ENCODE results near the gene BABAM2.
"Not testable (repeated sequence)": the region's sequence is repeated elsewhere in the genome, so short reads cannot be mapped to it uniquely, and the experiment has no call there.

The BABAM2 gene

GRCh38 chr2:28085201-28085600 lies 194.7 kb downstream of the BABAM2 start:
- DNase-seq = no peak

- DNase-seq = no peak
Measured at GRCh38 chr2:28086611-28087010, 196.1 kb downstream of the BABAM2 start.

DNA sequence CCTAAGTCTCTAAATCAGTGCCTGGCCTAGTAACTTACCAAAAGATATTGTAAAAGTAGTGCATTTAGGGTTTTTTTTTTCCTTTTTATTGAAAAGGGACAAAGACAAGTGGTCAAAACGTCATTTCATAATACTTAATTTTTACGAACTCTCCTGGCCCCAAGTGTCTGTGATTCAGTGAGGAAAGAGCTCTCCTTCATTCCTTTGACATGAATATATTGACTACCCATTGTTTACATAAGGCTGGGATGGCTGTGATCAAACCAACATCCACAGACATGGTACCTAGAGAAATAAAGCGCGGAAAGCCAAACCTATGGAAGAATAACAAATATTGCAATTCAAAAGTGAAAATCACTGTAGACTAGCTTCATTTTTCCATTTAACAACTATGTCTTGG lies 198.4 kb downstream of the BABAM2 start:
- DNase-seq = no peak

GRCh38 chr2:28089486-28089885 lies 199.0 kb downstream of the BABAM2 start:
- no peak for DNase-seq

GRCh38 chr2:28093308-28093707 lies 202.8 kb downstream of the BABAM2 start:
- no peak for DNase-seq

DNA sequence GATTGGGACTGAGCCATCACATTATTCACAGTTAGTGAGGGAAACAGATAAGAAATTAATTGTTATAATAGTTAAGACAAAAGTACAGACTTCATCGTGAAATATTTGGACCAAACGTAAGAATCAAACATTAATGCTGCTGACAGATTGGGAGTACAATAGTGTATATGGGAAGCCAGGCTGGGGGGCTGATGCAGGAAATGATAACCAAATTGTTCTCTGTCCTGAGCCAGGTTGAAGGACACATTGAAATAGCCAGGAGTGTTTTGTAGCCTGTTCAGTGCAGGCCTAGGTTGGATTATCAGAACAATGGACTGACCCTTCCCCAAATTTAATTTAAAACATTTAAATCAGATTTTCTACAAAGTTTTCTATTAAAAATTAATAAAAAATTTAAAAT lies 203.2 kb downstream of the BABAM2 start:
- DNase-seq = no peak

GRCh38 chr2:28094739-28095138 lies 204.2 kb downstream of the BABAM2 start:
- no peak for DNase-seq

DNA sequence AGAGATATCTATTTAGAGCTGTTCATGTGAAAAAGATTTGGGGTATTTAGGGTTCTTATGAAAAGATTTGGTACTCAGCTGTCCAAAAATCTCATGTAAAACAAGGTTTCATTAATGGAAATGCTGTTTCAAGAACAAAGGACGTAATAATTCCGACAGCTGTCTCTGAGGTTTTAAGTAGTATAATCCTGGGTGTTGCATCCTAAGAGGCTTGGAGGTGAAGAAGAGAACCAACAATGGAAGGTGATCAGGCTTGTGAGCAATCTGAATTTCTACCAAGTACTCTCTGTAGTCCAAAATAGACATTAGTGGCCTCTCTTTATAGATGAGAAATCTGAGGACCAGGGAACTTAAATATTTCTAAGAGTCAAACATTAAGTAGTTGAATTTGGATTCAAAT lies 205.1 kb downstream of the BABAM2 start:
- DNase-seq = no peak

- no peak for DNase-seq
Measured at GRCh38 chr2:28096421-28096820, 205.9 kb downstream of the BABAM2 start.

DNA sequence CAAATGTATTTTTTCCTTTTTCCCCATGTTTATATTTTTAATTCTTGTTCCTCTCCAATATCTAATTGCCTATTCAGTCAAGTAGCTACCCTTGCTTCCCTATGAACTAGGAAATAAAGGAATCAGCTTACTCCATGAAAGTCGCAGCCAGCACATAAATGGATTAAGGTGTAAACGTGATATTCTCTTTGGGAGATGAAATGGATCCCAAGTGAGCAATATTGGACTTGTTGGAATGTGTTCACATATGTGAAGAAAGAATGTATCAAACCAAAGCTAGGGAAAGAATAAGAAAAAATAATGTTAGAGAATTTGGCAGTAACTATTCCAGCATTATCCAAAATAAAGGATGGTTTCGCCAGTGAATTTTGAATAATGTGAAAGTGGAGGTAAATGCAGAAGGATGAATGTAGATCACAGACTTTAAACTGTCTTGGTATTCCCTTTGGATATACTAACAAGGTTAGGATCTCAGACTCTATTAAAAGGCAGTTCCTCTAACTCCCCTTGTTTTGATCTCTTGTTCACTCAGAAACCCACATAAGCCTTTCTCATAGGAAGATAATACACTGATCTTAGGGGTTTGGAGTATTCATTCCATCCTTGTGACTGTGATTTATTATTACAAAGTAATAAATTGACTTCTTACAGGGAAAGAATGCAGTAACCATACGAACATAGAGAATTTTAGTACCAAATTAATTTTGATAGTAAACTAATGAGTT lies 208.1 kb downstream of the BABAM2 start:
- no peak for DNase-seq

- DNase-seq = no peak
Measured at GRCh38 chr2:28101123-28101522, 210.6 kb downstream of the BABAM2 start.

- no peak for DNase-seq
Measured at GRCh38 chr2:28101892-28102291, 211.4 kb downstream of the BABAM2 start.

DNA sequence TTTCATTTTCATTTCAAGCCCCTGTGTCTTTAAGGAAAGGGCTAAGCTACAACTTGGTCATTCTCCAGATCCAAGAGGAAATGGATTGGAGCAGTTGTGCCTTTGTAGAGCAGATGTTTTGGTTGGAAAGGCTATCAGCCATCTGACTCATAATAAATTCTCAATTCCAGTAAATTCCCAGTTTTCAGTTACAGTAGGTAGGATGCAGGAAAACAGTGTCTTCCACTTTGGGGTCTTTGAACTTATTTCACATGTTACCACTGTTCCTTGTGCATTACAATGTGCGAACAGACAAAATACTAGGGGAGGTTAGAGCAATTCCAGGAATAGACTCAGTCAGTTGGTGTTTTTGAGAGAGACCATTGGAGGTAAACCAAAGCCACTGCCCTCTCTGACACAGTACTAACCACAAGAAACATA lies 211.9 kb downstream of the BABAM2 start:
- no peak for DNase-seq

DNA sequence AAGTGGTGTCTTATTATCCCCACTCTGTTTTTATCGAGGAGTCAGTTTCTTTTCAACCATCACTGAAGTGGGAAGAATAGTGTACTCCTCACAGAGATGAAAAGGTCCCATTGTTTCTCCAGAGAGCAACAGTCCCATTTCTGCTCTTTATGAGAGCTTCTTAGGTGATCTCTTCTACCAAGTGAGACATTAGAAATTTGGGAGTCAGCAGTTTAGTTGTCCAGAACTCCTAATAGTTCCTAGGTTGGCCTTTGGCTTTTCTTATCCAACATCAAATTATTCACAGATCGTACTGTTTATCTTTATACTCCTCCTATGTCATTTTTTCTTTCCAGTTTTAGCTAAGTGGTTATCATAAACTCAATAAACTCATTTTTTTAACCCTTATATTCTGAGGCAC lies 213.1 kb downstream of the BABAM2 start:
- DNase-seq = no peak

- DNase-seq = no peak
Measured at GRCh38 chr2:28108143-28108542, 217.6 kb downstream of the BABAM2 start.

DNA sequence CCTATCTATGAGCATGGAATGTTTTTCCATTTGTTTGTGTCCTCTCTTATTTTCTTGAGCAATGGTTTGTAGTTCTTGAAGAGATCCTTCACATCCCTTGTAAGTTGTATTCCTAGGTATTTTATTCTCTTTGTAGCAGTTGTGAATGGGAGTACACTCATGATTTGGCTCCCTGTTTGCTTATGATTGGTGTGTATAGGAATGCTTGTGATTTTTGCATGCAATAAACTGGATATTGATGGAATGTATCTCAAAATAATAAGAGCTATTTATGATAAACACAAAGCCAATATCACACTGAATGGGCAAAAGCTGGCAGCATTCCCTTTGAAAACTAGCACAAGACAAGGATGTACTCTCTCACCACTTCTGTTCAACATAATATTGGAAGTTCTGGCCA lies 223.2 kb downstream of the BABAM2 start:
- not testable (repeated sequence) for DNase-seq

- no peak for DNase-seq
Measured at GRCh38 chr2:28117104-28117596, 226.6 kb downstream of the BABAM2 start.

- DNase-seq = no peak
Measured at GRCh38 chr2:28119631-28120030, 229.1 kb downstream of the BABAM2 start.

DNA sequence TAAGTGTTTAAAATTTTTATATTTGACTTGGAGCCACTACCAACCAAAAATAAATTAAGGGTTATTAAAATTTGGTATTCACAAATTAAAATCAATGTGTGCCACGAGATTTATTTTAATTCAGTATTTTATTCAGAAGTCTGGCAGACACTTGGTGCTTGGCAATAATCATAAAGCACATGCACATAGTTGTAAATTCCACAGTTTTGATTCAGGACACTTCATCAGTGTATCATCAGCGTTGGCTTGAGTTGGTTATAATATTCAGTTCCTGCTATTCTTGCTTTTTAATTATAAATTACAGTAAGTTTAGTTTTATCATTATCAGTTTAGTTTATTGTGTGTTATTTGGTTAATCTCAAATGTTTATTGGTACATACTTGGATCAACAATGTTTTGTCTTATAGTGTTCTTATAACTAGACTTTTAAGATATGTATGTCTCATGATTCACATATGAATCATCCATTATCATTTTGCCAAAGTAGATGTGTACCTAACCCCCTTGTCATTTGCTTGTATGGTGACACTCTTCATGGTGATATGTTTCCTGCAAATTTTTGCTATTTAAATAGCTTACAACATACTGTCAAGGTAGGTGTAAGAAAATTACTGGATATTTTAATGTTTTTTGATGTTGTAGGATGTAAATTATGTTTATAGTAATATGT lies 237.9 kb downstream of the BABAM2 start:
- no peak for DNase-seq

DNA sequence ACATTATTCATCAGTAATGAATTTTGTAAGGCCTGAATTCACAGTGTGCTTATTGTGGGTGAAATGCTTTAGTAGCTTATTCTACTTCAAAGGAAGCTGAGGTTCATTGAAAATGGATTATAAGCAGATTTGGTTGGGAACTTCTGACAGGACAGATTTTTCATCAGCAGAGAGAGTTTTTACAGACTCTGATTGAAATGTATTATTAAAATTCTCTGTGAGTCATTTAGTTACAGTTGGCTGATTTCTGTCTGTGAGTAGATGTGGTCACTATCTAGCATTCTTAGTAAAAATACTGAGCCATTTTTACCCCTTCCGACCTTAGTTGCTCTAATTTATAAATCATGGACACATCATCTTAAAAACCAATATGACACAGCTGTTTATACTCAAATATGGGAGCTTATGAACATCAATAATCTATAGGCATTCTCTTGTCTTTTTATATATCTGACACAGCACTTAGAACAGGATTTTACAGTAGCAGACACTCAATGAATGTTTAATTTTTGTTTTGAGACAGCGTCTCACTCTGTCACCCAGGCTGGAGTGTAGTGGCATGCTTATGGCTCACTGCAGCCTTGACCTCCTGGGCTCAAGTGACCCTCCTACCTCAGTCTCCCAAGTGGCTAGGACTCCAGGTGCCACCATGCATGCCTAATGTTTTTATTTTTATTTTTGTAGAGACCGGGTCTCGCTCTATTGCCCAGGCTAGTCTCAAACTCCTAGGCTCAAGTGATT lies 239.6 kb downstream of the BABAM2 start:
- no peak for DNase-seq

GRCh38 chr2:28133778-28134177 lies 243.2 kb downstream of the BABAM2 start:
- no peak for DNase-seq

DNA sequence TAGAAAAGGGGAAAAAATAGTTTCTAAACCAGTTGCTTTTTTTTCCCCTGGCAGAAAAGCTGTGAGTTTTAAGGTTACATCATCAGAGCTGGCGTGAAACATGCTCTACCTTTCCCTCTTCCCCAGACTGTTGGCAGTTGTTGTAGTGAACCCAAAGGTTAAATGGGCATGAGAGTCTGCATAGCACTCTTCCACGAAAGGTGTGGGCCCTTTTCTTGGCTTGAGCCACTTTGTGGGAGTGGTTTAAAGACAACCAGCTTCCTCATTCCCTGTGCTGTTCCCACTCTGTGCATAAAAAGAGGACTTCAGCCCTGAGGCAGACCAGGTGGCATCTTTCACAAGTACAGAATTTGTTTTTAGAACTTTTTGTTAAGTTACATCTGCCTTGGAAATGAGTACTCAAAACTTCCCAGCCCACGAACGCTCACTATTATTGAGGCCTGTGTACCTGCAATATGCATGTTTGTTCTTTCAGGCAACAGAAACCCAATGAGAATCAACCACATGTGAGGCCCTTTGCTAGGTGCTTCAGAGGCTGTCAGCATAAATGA lies 243.8 kb downstream of the BABAM2 start:
- DNase-seq = no peak

DNA sequence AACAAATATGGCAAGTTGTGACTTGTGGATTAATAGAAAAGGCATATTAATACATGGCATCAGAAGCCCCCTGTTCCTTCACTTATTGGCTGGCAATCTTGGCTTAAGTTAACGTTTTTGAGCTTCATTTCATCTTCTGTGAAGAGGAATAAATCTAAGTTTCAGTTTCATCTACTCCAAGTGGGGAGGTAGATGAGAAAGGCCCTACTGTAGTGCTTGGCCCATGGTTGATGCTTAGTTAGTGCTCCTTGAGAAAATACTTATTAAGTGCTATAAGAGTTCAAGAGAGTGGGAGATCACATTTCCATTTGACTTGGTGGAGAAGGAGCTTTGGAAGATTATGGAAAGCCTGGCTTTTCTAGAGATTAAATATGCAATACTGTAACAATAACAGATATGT lies 244.3 kb downstream of the BABAM2 start:
- DNase-seq = no peak

GRCh38 chr2:28135324-28135723 lies 244.8 kb downstream of the BABAM2 start:
- no peak for DNase-seq

Measured in activated naive CD4-positive, alpha-beta T cell (primary cell).